GM19324 (cell line): ENCODE measurements around the gene OR2T8.

Source experiments
- ATAC-seq: cut with Tn5 transposase; IDR thresholded peaks from one replicate; pipeline ENCODE4 v1.9.1; 2021; ENCODE audit warnings: mild to moderate bottlenecking, moderate library complexity; ENCODE audit not compliant: unreplicated experiment, low FRiP score

OR2T8 gene

DNA sequence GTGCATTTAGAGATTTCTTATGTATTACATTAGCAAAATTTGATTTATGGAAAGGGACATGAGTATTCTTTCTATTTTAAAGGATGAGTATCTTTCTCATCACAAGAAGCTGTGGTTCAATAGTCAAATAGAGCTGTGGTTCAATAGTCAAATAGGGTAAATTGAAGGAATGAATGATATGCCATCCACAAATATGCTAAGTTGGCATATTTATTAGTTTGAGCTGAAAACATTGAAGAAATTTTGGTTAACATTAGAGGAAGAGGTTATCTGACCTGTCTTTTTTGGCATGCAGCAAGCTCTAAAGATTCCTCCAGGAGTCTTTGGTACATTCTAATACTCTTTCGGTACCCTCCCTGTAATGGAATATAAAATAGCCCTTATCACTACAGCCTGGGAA, 33.4 kb downstream of the OR2T8 start:
- no peak for ATAC-seq

DNA sequence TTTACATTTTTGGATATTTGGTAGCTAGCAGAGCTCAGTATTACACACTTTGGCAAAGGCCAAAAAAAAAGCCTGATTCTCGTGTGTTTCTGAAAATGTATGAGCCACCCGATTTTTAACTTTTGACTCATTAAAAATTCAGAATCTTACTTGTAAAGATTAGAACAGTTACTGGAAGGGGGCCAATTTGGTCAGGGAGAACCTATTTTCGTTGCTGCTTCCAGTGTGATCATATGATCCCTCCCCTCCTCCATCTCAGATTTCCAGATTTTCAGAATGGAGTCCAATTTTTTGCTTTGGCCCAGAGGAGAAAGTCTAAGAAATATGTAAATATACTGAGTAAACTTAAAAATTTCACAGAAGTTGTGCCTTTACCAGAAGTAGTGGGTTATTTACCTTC, 41.7 kb downstream of the OR2T8 start:
- ATAC-seq: no peak

- no peak for ATAC-seq
Observed at GRCh38 chr1:247962911-247963588, 43.0 kb downstream of the OR2T8 start.

DNA sequence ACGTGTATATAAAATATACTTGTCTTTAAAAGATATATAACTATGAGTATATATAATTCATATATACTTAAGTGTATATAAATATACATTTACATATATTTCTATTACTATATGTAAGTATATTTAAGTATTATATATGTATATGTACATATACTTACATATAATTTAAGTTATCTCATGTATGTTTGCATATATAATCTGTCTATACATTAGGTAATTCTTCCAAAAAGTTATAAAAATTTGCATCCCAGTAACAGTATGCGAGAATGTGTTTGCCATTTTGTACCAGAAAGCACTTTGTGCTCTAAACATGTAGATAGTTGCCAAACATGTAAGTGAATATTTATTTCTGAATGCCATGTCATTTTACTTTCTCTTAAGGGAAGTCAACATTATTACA, 44.9 kb downstream of the OR2T8 start, which contains the start of gene OR2AK2:
Gene OR2AK2, plus strand, starts transcription at position 301 of the 400 bp plus-strand sequence. CDS start 144 bp downstream, outside the sequence.
- no peak for ATAC-seq

GRCh38 chr1:247966532-247967204, 46.6 kb downstream of the OR2T8 start:
- no peak for ATAC-seq
